Subcutaneous adipose tissue (tissue), 4 donors: ENCODE results near the gene AFAP1L2. TPM values are rescaled to one million over a fixed set of nuclear protein-coding genes. Genes with fewer than 3 reads are reported as not detected.

Experiments used
- CTCF ChIP-seq: fragments of 450-650 bp; IDR thresholded peaks from one replicate; pipeline ENCODE4 v1.5.1; 2016; ENCODE audit warnings: low read depth, mild to moderate bottlenecking, control low read depth, antibody characterized with exemption, moderate library complexity
- total RNA-seq, 4 donors: library from RNA; depleted of rRNA; stranded (reverse); fragments of >200 nt; gene quantifications; one replicate each; pipeline ENCODE4 v1.1.0, GENCODE V29; 2016

AFAP1L2 gene
- total RNA-seq, 4 donors from 2014 or later = 2.7 to 11.3 (median 4.8) TPM

- no peak for TF ChIP-seq CTCF
Measured at GRCh38 chr10:114401195-114401791, 3.0 kb downstream of the AFAP1L2 start.

DNA sequence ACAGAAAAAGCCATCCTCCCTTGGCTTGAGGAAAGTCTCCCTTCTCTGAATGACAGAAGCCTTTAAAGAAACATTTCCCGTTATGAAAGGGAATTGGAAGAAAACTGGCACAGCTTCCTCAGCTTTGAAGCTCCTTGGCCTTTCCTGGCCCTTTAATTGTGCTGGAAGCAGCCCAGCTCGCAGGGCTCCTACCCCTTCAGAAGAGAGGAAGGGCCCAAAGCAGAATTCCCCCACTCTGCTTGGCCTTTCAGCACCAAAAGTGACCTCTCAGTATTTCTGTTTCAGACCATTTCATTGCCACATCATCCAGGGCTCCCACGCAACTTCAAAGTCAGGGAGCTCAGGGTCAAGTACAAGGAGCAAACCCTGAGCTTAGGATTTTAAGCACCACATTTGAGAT is 4.2 kb downstream of the AFAP1L2 start:
- no peak for TF ChIP-seq CTCF

DNA sequence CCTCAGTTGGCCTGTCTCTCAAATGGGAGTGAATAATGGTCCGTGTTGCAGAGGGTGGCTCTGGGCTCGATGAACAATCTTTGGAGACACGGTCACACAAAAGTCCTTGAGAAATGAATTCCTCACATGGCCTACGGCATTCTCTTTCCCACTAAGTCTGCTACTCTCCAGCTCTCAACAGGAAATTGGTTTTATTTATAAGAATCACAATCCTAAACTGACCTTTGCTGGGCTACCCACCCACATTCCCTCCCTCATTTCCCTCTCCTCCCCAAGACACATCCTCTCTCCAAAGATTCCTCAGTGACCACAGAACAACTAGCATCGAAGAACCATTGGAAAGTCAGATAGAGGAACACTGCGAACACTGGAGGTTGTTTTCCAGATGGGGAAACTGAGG is 4.7 kb downstream of the AFAP1L2 start:
- TF ChIP-seq CTCF = no peak

DNA sequence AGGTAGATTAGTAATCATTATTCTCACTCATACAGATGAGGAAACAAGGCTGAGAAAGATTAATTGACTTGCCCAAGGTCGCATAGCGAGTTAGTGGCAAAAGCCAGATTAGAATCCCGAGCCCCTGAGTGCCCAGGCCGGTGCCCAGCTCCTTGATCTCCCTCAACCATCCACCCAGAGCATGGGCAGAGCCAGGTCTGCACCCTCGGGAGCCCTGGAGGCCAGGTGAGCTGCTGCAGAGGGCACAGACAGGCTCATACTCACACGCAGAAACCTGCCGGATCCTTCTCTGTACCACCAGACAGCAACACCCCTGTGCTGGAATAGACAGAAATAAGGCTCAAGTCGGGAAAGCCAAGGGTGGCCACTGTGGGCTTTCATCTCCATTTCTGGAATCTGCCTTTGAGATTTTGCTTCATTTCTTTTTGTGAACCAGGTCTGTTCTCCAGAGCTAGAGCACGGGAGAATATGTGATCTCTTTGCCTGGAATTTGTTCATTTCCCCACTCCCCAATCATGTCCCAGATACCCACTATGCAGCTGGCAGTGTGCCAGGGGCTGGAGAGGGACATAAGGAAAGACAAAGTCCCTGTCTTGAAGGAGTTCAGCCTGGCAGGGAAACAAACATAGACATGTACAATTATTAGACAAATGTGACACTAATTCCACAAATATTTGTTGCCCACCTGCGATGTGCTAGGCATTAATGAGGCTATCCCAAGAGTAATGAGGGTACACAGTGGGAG is 5.5 kb downstream of the AFAP1L2 start:
- TF ChIP-seq CTCF = no peak

- no peak for TF ChIP-seq CTCF
Measured at GRCh38 chr10:114397651-114398145, 6.6 kb downstream of the AFAP1L2 start.

- TF ChIP-seq CTCF = no peak
Measured at GRCh38 chr10:114396464-114396863, 7.8 kb downstream of the AFAP1L2 start.

- no peak for TF ChIP-seq CTCF
Measured at GRCh38 chr10:114395366-114396022, 8.8 kb downstream of the AFAP1L2 start.
